ENCODE measurements around the gene PDZD8. TPM values are rescaled to one million over a fixed set of nuclear protein-coding genes. Genes with fewer than 3 reads are reported as not detected.

PDZD8 gene
- total and polyA plus RNA-seq, 9 donors: 9.0 to 19.4 (median 14.7) TPM

DNA sequence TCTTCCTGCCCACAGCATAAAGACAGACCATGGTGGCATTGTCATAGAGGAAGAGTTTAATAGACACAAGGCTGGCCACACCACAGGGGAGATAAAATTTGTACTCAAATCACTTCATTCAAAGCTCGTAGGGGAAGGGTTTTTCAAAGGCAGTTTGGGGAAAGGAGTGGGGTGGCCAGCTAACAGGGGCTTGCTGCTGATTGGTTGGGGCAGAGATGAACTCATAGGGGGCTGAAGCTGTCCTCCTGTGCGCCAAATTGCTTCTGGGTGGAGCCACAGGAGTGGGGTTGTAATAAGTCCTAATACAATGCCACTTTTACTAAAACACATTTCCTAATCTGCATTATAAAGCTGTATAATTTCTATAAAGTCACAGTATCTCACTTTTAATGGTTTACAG is 22.5 kb downstream of the PDZD8 start:
- Histone ChIP-seq H3K9me3 (replicated peaks; ENCODE audit: control insufficient read depth, low read depth, low read length) (no peaks in the 10 kb centered on the region), H3K36me3 (ENCODE audit: control insufficient read depth, insufficient read depth, low read length) (no peaks in the 10 kb centered on the region), H3K4me1 (ENCODE audit: control insufficient read depth, insufficient read depth, low read length) (no peaks in the 10 kb centered on the region), H3K27me3 (ENCODE audit: control insufficient read depth, insufficient read depth, low read length) (no peaks in the 10 kb centered on the region), H3K4me3 (ENCODE audit: low read length) (no peak overlapping the region), H3K27ac (ENCODE audit: low read length) (no peak overlapping the region)
- no CpG with 5 or more reads among the region's 2 CpGs for WGBS (ENCODE audit: insufficient coverage)
- no peak for DNase-seq

GRCh38 chr10:117351996-117352395 is 23.2 kb downstream of the PDZD8 start:
- Histone ChIP-seq H3K27ac (ENCODE audit: low read length) (no peak overlapping the region), H3K9me3 (replicated peaks; ENCODE audit: control insufficient read depth, low read depth, low read length) (no peaks in the 10 kb centered on the region), H3K27me3 (ENCODE audit: control insufficient read depth, insufficient read depth, low read length) (no peaks in the 10 kb centered on the region), H3K36me3 (ENCODE audit: control insufficient read depth, insufficient read depth, low read length) (no peaks in the 10 kb centered on the region), H3K4me1 (ENCODE audit: control insufficient read depth, insufficient read depth, low read length) (no peaks in the 10 kb centered on the region), H3K4me3 (ENCODE audit: low read length) (no peak overlapping the region)
- DNase-seq: no peak
- WGBS (ENCODE audit: insufficient coverage): 60% methylated on average over 1 of the region's 2 CpGs

DNA sequence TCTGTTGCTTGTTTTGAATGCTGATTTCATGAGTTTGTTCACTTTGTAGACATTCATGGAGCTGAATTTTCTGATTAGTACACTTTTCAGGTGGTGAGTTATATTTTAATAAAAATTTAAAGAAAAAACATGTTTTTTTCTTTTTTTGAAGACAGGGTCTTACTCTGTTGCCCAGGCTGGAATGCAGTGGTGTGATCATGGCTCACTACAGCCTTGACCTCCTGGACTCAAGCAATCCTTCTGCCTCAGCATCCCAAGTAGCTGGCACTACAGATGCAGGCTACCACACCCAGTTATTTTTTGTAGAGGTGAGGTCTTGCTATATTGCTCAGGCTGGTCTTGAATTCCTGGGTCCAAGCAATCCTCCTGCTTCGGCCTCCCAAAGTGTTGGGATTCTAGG is 23.7 kb downstream of the PDZD8 start:
- H3K27me3 ChIP-seq (ENCODE audit: control insufficient read depth, insufficient read depth, low read length): no peaks in the 10 kb centered on the region
- DNase-seq: no peak
- H3K4me1 ChIP-seq (ENCODE audit: control insufficient read depth, insufficient read depth, low read length): no peaks in the 10 kb centered on the region
- no peaks in the 10 kb centered on the region for H3K9me3 ChIP-seq (replicated peaks; ENCODE audit: control insufficient read depth, low read depth, low read length)
- H3K36me3 ChIP-seq (ENCODE audit: control insufficient read depth, insufficient read depth, low read length): no peaks in the 10 kb centered on the region
- H3K27ac ChIP-seq (ENCODE audit: low read length): no peak overlapping the region
- no peak overlapping the region for H3K4me3 ChIP-seq (ENCODE audit: low read length)
- no CpG with 5 or more reads among the region's 1 CpG for WGBS (ENCODE audit: insufficient coverage)

GRCh38 chr10:117350909-117351308 is 24.3 kb downstream of the PDZD8 start:
- no CpG with 5 or more reads among the region's 3 CpGs for WGBS (ENCODE audit: insufficient coverage)
- no peaks in the 10 kb centered on the region for H3K4me1 ChIP-seq (ENCODE audit: control insufficient read depth, insufficient read depth, low read length)
- no peaks in the 10 kb centered on the region for H3K9me3 ChIP-seq (replicated peaks; ENCODE audit: control insufficient read depth, low read depth, low read length)
- DNase-seq: no peak
- no peak overlapping the region for H3K4me3 ChIP-seq (ENCODE audit: low read length)
- no peaks in the 10 kb centered on the region for H3K27me3 ChIP-seq (ENCODE audit: control insufficient read depth, insufficient read depth, low read length)
- H3K27ac ChIP-seq (ENCODE audit: low read length): no peak overlapping the region
- H3K36me3 ChIP-seq (ENCODE audit: control insufficient read depth, insufficient read depth, low read length): no peaks in the 10 kb centered on the region

- Histone ChIP-seq H3K27ac (ENCODE audit: low read length) (no peak overlapping the region), H3K27me3 (ENCODE audit: control insufficient read depth, insufficient read depth, low read length) (no peaks in the 10 kb centered on the region), H3K4me3 (ENCODE audit: low read length) (no peak overlapping the region), H3K36me3 (ENCODE audit: control insufficient read depth, insufficient read depth, low read length) (no peaks in the 10 kb centered on the region), H3K4me1 (ENCODE audit: control insufficient read depth, insufficient read depth, low read length) (no peaks in the 10 kb centered on the region), H3K9me3 (replicated peaks; ENCODE audit: control insufficient read depth, low read depth, low read length) (no peaks in the 10 kb centered on the region)
- WGBS (ENCODE audit: insufficient coverage): 82% methylated on average over 4 of the region's 5 CpGs
- DNase-seq: no peak
Measured at GRCh38 chr10:117348236-117348635, 27.0 kb downstream of the PDZD8 start.

GRCh38 chr10:117346574-117346973 is 28.7 kb downstream of the PDZD8 start:
- WGBS (ENCODE audit: insufficient coverage): no CpG with 5 or more reads among the region's 3 CpGs
- no peaks in the 10 kb centered on the region for H3K36me3 ChIP-seq (ENCODE audit: control insufficient read depth, insufficient read depth, low read length)
- no peaks in the 10 kb centered on the region for H3K9me3 ChIP-seq (replicated peaks; ENCODE audit: control insufficient read depth, low read depth, low read length)
- no peak overlapping the region for H3K27ac ChIP-seq (ENCODE audit: low read length)
- H3K27me3 ChIP-seq (ENCODE audit: control insufficient read depth, insufficient read depth, low read length): no peaks in the 10 kb centered on the region
- H3K4me3 ChIP-seq (ENCODE audit: low read length): no peak overlapping the region
- H3K4me1 ChIP-seq (ENCODE audit: control insufficient read depth, insufficient read depth, low read length): no peaks in the 10 kb centered on the region
- no peak for DNase-seq

GRCh38 chr10:117345143-117345542 is 30.1 kb downstream of the PDZD8 start:
- no peak overlapping the region for H3K4me3 ChIP-seq (ENCODE audit: low read length)
- H3K27me3 ChIP-seq (ENCODE audit: control insufficient read depth, insufficient read depth, low read length): no peaks in the 10 kb centered on the region
- H3K9me3 ChIP-seq (replicated peaks; ENCODE audit: control insufficient read depth, low read depth, low read length): no peaks in the 10 kb centered on the region
- DNase-seq: no peak
- H3K4me1 ChIP-seq (ENCODE audit: control insufficient read depth, insufficient read depth, low read length): no peaks in the 10 kb centered on the region
- no peak overlapping the region for H3K27ac ChIP-seq (ENCODE audit: low read length)
- H3K36me3 ChIP-seq (ENCODE audit: control insufficient read depth, insufficient read depth, low read length): peaks cover 4% of the 10 kb centered on the region

DNA sequence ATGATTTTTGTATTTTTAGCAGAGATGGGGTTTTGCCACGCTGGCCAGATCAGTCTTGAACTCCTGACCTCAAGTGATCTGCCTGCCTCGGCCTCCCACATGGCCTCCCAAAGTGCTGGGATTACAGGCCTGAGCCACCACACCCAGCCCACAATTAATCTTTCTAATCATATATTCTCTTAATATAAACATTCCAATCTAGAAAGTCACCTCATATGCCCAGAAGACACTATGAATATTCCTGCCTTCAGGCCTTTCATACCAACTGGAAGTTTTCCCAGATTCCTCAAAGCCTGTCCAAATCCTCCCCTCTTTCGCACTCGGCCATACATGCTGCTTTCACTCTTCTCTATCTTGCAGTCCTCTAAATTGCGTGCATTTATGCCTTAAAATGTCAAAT is 32.6 kb downstream of the PDZD8 start:
- Histone ChIP-seq H3K4me1 (ENCODE audit: control insufficient read depth, insufficient read depth, low read length) (no peaks in the 10 kb centered on the region), H3K27me3 (ENCODE audit: control insufficient read depth, insufficient read depth, low read length) (no peaks in the 10 kb centered on the region), H3K4me3 (ENCODE audit: low read length) (no peak overlapping the region), H3K36me3 (ENCODE audit: control insufficient read depth, insufficient read depth, low read length) (peaks cover 6% of the 10 kb centered on the region), H3K9me3 (replicated peaks; ENCODE audit: control insufficient read depth, low read depth, low read length) (no peaks in the 10 kb centered on the region), H3K27ac (ENCODE audit: low read length) (no peak overlapping the region)
- peak; percentile 55 for DNase-seq
- WGBS (ENCODE audit: insufficient coverage): 49% methylated on average over 4 of the region's 5 CpGs

GRCh38 chr10:117341061-117341460 is 34.2 kb downstream of the PDZD8 start:
- no peak overlapping the region for H3K27ac ChIP-seq (ENCODE audit: low read length)
- no peaks in the 10 kb centered on the region for H3K27me3 ChIP-seq (ENCODE audit: control insufficient read depth, insufficient read depth, low read length)
- H3K36me3 ChIP-seq (ENCODE audit: control insufficient read depth, insufficient read depth, low read length): peaks cover 6% of the 10 kb centered on the region
- H3K4me3 ChIP-seq (ENCODE audit: low read length): no peak overlapping the region
- DNase-seq: no peak
- no peaks in the 10 kb centered on the region for H3K9me3 ChIP-seq (replicated peaks; ENCODE audit: control insufficient read depth, low read depth, low read length)
- H3K4me1 ChIP-seq (ENCODE audit: control insufficient read depth, insufficient read depth, low read length): no peaks in the 10 kb centered on the region
- no CpG with 5 or more reads among the region's 4 CpGs for WGBS (ENCODE audit: insufficient coverage)

- DNase-seq: no peak
- H3K4me1 ChIP-seq (ENCODE audit: control insufficient read depth, insufficient read depth, low read length): no peaks in the 10 kb centered on the region
- H3K9me3 ChIP-seq (replicated peaks; ENCODE audit: control insufficient read depth, low read depth, low read length): peaks cover under 1% of the 10 kb centered on the region
- H3K27me3 ChIP-seq (ENCODE audit: control insufficient read depth, insufficient read depth, low read length): no peaks in the 10 kb centered on the region
- H3K4me3 ChIP-seq (ENCODE audit: low read length): no peak overlapping the region
- H3K36me3 ChIP-seq (ENCODE audit: control insufficient read depth, insufficient read depth, low read length): peaks cover 6% of the 10 kb centered on the region
- H3K27ac ChIP-seq (ENCODE audit: low read length): no peak overlapping the region
- 91% methylated on average over 4 of the region's 5 CpGs for WGBS (ENCODE audit: insufficient coverage)
Measured at GRCh38 chr10:117339979-117340378, 35.3 kb downstream of the PDZD8 start.

GRCh38 chr10:117339578-117339977 is 35.7 kb downstream of the PDZD8 start:
- 100% methylated on average over 1 of the region's 1 CpG for WGBS (ENCODE audit: insufficient coverage)
- no peaks in the 10 kb centered on the region for H3K27me3 ChIP-seq (ENCODE audit: control insufficient read depth, insufficient read depth, low read length)
- H3K4me3 ChIP-seq (ENCODE audit: low read length): no peak overlapping the region
- peaks cover 3% of the 10 kb centered on the region for H3K9me3 ChIP-seq (replicated peaks; ENCODE audit: control insufficient read depth, low read depth, low read length)
- no peaks in the 10 kb centered on the region for H3K4me1 ChIP-seq (ENCODE audit: control insufficient read depth, insufficient read depth, low read length)
- H3K27ac ChIP-seq (ENCODE audit: low read length): no peak overlapping the region
- DNase-seq: peak; percentile 8
- H3K36me3 ChIP-seq (ENCODE audit: control insufficient read depth, insufficient read depth, low read length): peaks cover 6% of the 10 kb centered on the region
